ENCODE data around the gene UNC5B.
"Not testable (repeated sequence)": the region's sequence is repeated elsewhere in the genome, so short reads cannot be mapped to it uniquely, and the experiment has no call there.

UNC5B gene

GRCh38 chr10:71272056-71272771 is 59.8 kb downstream of the UNC5B start:
- DNase-seq (ENCODE audit: low read depth, low spot score) = no peak
- Histone ChIP-seq H3K4me3 (no peak overlapping the region), H3K27ac (no peak overlapping the region), H3K9me3 (ENCODE audit: low read depth, low read length) (no peaks in the 10 kb centered on the region), H3K9ac (ENCODE audit: insufficient read length) (no peak overlapping the region), H3K36me3 (ENCODE audit: insufficient read depth, low read length) (no peaks in the 10 kb centered on the region)
- TF ChIP-seq FOXP2 (optimal IDR thresholded peaks at IDR 0.05; ENCODE audit: control extremely low read depth, extremely low read length, insufficient read depth) (no peak), EZH2 (IDR thresholded peaks at IDR 0.05) (no peak), POLR2AphosphoS5 (IDR thresholded peaks at IDR 0.05; ENCODE audit: borderline replicate concordance, low read depth, low read length) (no peak)

GRCh38 chr10:71272974-71273373 is 60.6 kb downstream of the UNC5B start:
- DNase-seq (ENCODE audit: low read depth, low spot score); H3K4me3 ChIP-seq; H3K36me3 ChIP-seq (ENCODE audit: insufficient read depth, low read length); H3K9ac ChIP-seq (ENCODE audit: insufficient read length); H3K27ac ChIP-seq; H3K9me3 ChIP-seq (ENCODE audit: low read depth, low read length): not testable (repeated sequence)

GRCh38 chr10:71273506-71273905 is 61.1 kb downstream of the UNC5B start:
- DNase-seq (ENCODE audit: low read depth, low spot score) = no peak
- Histone ChIP-seq H3K27ac (no peak overlapping the region), H3K9me3 (ENCODE audit: low read depth, low read length) (no peaks in the 10 kb centered on the region), H3K4me3 (no peak overlapping the region), H3K36me3 (ENCODE audit: insufficient read depth, low read length) (no peaks in the 10 kb centered on the region), H3K9ac (ENCODE audit: insufficient read length) (no peak overlapping the region)
- TF ChIP-seq EZH2 (IDR thresholded peaks at IDR 0.05) (no peak), POLR2AphosphoS5 (IDR thresholded peaks at IDR 0.05; ENCODE audit: borderline replicate concordance, low read depth, low read length) (no peak), FOXP2 (optimal IDR thresholded peaks at IDR 0.05; ENCODE audit: control extremely low read depth, extremely low read length, insufficient read depth) (no peak)

- TF ChIP-seq POLR2AphosphoS5 (IDR thresholded peaks at IDR 0.05; ENCODE audit: borderline replicate concordance, low read depth, low read length) = no peak
- no peak for TF ChIP-seq EZH2 (IDR thresholded peaks at IDR 0.05)
- TF ChIP-seq FOXP2 (optimal IDR thresholded peaks at IDR 0.05; ENCODE audit: control extremely low read depth, extremely low read length, insufficient read depth) = no peak
- Histone ChIP-seq H3K36me3 (ENCODE audit: insufficient read depth, low read length) (no peaks in the 10 kb centered on the region), H3K27ac (no peak overlapping the region), H3K9ac (ENCODE audit: insufficient read length) (no peak overlapping the region), H3K4me3 (no peak overlapping the region), H3K9me3 (ENCODE audit: low read depth, low read length) (no peaks in the 10 kb centered on the region)
- no peak for DNase-seq (ENCODE audit: low read depth, low spot score)
These were observed 62.8 kb downstream of the UNC5B start for GRCh38 chr10:71274901-71275796.

- peaks cover 3% of the 10 kb centered on the region; the same call in 1 of the 2 replicates for H3K36me3 ChIP-seq (ENCODE audit: insufficient read depth, low read length)
- H3K9me3 ChIP-seq (ENCODE audit: low read depth, low read length) = no peaks in the 10 kb centered on the region
- H3K4me3 ChIP-seq = no peak overlapping the region
- DNase-seq (ENCODE audit: low read depth, low spot score) = no peak
- no peak overlapping the region for H3K27ac ChIP-seq
- TF ChIP-seq EZH2 (IDR thresholded peaks at IDR 0.05) = no peak
- no peak overlapping the region for H3K9ac ChIP-seq (ENCODE audit: insufficient read length)
These were observed 64.5 kb downstream of the UNC5B start for GRCh38 chr10:71276873-71277272.

- Histone ChIP-seq H3K9me3 (ENCODE audit: low read depth, low read length) (no peaks in the 10 kb centered on the region), H3K4me3 (no peak overlapping the region), H3K36me3 (ENCODE audit: insufficient read depth, low read length) (peaks cover 8% of the 10 kb centered on the region; the same call in 1 of the 2 replicates), H3K27ac (no peak overlapping the region), H3K9ac (ENCODE audit: insufficient read length) (no peak overlapping the region)
- DNase-seq (ENCODE audit: low read depth, low spot score) = no peak
- TF ChIP-seq EZH2 (IDR thresholded peaks at IDR 0.05) (no peak), FOXP2 (optimal IDR thresholded peaks at IDR 0.05; ENCODE audit: control extremely low read depth, extremely low read length, insufficient read depth) (no peak), POLR2AphosphoS5 (IDR thresholded peaks at IDR 0.05; ENCODE audit: borderline replicate concordance, low read depth, low read length) (no peak)
These were observed 65.7 kb downstream of the UNC5B start for GRCh38 chr10:71277914-71278665.

GRCh38 chr10:71278691-71279588 is 66.6 kb downstream of the UNC5B start:
- peak overlapping the region; percentile 64 for H3K27ac ChIP-seq
- no peak for DNase-seq (ENCODE audit: low read depth, low spot score)
- no peak overlapping the region for H3K4me3 ChIP-seq
- TF ChIP-seq FOXP2 (optimal IDR thresholded peaks at IDR 0.05; ENCODE audit: control extremely low read depth, extremely low read length, insufficient read depth) = no peak
- no peak for TF ChIP-seq POLR2AphosphoS5 (IDR thresholded peaks at IDR 0.05; ENCODE audit: borderline replicate concordance, low read depth, low read length)
- no peak for TF ChIP-seq EZH2 (IDR thresholded peaks at IDR 0.05)
- no peaks in the 10 kb centered on the region for H3K9me3 ChIP-seq (ENCODE audit: low read depth, low read length)
- H3K36me3 ChIP-seq (ENCODE audit: insufficient read depth, low read length) = peaks cover 8% of the 10 kb centered on the region; the same call in 1 of the 2 replicates
- no peak overlapping the region for H3K9ac ChIP-seq (ENCODE audit: insufficient read length)
